ENCODE measurements around the gene ASCL3.

The ASCL3 gene

DNA sequence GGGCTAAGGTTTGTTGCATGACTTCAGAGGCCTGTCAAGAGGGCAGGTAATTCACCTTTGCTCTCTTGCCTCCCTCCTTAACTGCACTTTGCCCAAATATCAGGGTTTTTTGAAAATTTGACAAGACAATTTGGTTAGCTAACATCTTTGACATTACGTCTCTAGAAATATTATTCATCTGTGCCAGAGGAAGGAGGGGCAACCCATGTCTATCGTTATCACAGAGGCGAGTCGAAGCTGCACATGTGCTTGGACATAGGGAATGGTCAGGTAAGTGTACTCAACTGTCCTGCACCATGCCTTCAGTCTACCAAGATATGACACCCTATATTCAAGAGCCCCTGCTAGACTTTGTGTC lies 28.2 kb downstream of the ASCL3 start:
- Histone ChIP-seq H3K27me3 (replicated peaks; ENCODE audit: insufficient read depth, low read length) (no peaks in the 10 kb centered on the region), H3K4me2 (ENCODE audit: low read depth, low read length) (peak overlapping the region; percentile 79), H3F3A (ENCODE audit: insufficient read depth, low read length) (peaks cover 13% of the 10 kb centered on the region; the same call in 1 of the 2 replicates), H3K36me3 (replicated peaks; ENCODE audit: insufficient read depth, low read length) (no peaks in the 10 kb centered on the region), H3K9me2 (replicated peaks; ENCODE audit: insufficient read depth, low read length) (no peaks in the 10 kb centered on the region), H3K4me1 (ENCODE audit: low read length) (peaks cover 17% of the 10 kb centered on the region), H3K9ac (ENCODE audit: low read length) (no peak overlapping the region), H3K4me3 (ENCODE audit: low read length) (0 out of 2 replicates have a peak overlapping the region, but pooled peaks have one; percentile 47), H3K27ac (ENCODE audit: low read length) (no peak overlapping the region), H4K20me1 (ENCODE audit: insufficient read depth, low read length) (no peaks in the 10 kb centered on the region), H3K79me2 (ENCODE audit: low read length) (peaks cover 10% of the 10 kb centered on the region; the same call in 1 of the 2 replicates), H2AFZ (ENCODE audit: low read length) (peak overlapping the region; percentile 78; the same call in 1 of the 2 replicates), H3K9me3 (replicated peaks; ENCODE audit: insufficient read depth, low read length) (no peaks in the 10 kb centered on the region)
- TF ChIP-seq EZH2phosphoT487 (IDR thresholded peaks at IDR 0.05; ENCODE audit: low read length) (no peak), EZH2 (optimal IDR thresholded peaks at IDR 0.05; ENCODE audit: low read depth, low read length) (no peak)
- TF ChIP-seq, protein P1, sequence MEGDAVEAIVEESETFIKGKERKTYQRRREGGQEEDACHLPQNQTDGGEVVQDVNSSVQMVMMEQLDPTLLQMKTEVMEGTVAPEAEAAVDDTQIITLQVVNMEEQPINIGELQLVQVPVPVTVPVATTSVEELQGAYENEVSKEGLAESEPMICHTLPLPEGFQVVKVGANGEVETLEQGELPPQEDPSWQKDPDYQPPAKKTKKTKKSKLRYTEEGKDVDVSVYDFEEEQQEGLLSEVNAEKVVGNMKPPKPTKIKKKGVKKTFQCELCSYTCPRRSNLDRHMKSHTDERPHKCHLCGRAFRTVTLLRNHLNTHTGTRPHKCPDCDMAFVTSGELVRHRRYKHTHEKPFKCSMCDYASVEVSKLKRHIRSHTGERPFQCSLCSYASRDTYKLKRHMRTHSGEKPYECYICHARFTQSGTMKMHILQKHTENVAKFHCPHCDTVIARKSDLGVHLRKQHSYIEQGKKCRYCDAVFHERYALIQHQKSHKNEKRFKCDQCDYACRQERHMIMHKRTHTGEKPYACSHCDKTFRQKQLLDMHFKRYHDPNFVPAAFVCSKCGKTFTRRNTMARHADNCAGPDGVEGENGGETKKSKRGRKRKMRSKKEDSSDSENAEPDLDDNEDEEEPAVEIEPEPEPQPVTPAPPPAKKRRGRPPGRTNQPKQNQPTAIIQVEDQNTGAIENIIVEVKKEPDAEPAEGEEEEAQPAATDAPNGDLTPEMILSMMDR (IDR thresholded peaks at IDR 0.05; ENCODE audit: low read length) = no peak; the same call in 1 of the 2 replicates
- no peak for DNase-seq

DNA sequence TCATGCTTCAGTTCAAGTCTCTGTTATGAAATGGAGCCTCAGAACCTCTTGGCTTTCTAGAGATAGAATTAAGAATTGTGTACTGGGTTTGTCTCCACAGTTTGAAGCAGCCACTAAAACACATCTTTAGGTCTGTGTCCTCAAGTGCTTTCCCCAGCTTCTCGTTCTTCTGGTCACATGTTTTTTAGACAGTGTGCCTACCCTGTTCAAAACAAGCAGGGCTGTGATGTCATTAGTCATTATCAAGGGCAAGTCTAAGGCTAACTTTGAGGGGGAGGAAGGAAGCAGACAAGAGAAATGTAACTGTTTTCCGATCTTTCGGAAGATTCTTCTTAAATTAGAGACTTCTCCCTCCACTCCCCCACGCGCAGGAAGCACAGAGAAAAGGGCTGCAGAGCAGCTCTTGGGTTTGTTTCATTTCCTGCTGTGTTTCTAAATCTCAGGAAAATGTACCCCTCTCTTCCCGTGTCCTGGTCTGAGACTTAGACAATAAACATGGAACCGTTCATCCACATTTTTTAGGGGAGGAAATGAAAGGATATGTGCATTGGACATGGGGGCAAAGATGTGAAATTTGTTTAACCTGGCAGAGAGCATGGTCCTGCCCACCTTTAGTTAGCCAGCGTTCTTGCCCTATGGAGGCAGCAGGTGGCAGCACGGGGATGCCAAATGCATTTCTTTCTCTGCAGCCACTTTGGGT lies 28.7 kb downstream of the ASCL3 start:
- peaks cover 13% of the 10 kb centered on the region; the same call in 1 of the 2 replicates for H3F3A ChIP-seq (ENCODE audit: insufficient read depth, low read length)
- peaks cover 17% of the 10 kb centered on the region for H3K4me1 ChIP-seq (ENCODE audit: low read length)
- peak overlapping the region; percentile 33 for H3K9ac ChIP-seq (ENCODE audit: low read length)
- peak overlapping the region; percentile 78 for H2AFZ ChIP-seq (ENCODE audit: low read length)
- no peaks in the 10 kb centered on the region for H3K9me3 ChIP-seq (replicated peaks; ENCODE audit: insufficient read depth, low read length)
- H3K9me2 ChIP-seq (replicated peaks; ENCODE audit: insufficient read depth, low read length) = no peaks in the 10 kb centered on the region
- H4K20me1 ChIP-seq (ENCODE audit: insufficient read depth, low read length) = no peaks in the 10 kb centered on the region
- no peaks in the 10 kb centered on the region for H3K36me3 ChIP-seq (replicated peaks; ENCODE audit: insufficient read depth, low read length)
- no peaks in the 10 kb centered on the region for H3K27me3 ChIP-seq (replicated peaks; ENCODE audit: insufficient read depth, low read length)
- TF ChIP-seq EZH2phosphoT487 (IDR thresholded peaks at IDR 0.05; ENCODE audit: low read length) = no peak
- TF ChIP-seq, protein P1 (IDR thresholded peaks at IDR 0.05; ENCODE audit: low read length) = peak; percentile 89
- DNase-seq = peak; percentile 62
- H3K4me3 ChIP-seq (ENCODE audit: low read length) = peak overlapping the region; percentile 47
- peak overlapping the region; percentile 79 for H3K4me2 ChIP-seq (ENCODE audit: low read depth, low read length)
- peaks cover 10% of the 10 kb centered on the region; the same call in 1 of the 2 replicates for H3K79me2 ChIP-seq (ENCODE audit: low read length)
- H3K27ac ChIP-seq (ENCODE audit: low read length) = peak overlapping the region; percentile 52; the same call in 1 of the 2 replicates

DNA sequence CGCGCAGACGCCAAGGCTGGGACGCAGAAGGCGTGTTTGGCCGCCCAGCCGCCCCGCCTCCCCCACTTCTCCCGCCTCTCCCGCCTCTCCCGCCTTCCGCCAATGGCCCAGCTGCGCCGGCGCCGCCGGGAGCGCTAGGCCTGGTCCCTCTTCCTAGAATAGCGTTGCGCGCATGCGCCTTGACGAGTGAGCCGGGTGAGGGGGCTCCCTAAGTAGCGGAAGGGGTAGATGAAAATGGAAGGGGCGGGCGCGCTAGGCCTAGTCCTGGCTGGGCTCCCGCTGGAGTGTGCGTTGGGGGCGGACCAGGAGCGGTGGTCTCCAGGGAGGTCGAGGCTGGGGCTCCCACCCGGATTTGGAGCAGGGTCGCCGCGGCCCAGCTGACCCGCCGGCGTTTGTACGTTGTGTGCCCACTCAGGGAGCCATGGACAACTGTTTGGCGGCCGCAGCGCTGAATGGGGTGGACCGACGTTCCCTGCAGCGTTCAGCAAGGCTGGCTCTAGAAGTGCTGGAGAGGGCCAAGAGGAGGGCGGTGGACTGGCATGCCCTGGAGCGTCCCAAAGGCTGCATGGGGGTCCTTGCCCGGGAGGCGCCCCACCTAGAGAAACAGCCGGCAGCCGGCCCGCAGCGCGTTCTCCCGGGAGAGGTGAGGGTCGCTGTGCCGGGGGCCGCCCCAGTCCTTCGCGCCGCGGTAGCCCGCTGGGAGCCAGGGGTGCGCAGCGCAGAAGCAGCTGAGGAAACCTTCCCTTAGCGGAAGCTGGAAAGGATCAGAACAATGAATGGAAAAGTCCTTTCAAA lies 31.6 kb downstream of the ASCL3 start, which contains the start of gene AKIP1:
TSS of gene AKIP1 (plus strand) at position 161 of the 795 bp plus-strand sequence. CDS start at position 422, 261 bp downstream.
- DNase-seq = peak; percentile 88
- peaks cover 14% of the 10 kb centered on the region for H3K4me1 ChIP-seq (ENCODE audit: low read length)
- H3K9me3 ChIP-seq (replicated peaks; ENCODE audit: insufficient read depth, low read length) = no peaks in the 10 kb centered on the region
- no peaks in the 10 kb centered on the region for H3K9me2 ChIP-seq (replicated peaks; ENCODE audit: insufficient read depth, low read length)
- peak within 1 kb of the TSS; percentile 72 for H3K9ac ChIP-seq (ENCODE audit: low read length)
- H3K27me3 ChIP-seq (replicated peaks; ENCODE audit: insufficient read depth, low read length) = no peaks in the 10 kb centered on the region
- no peaks in the 10 kb centered on the region for H4K20me1 ChIP-seq (ENCODE audit: insufficient read depth, low read length)
- peak within 1 kb of the TSS; percentile 97 for H3K4me3 ChIP-seq (ENCODE audit: low read length)
- H2AFZ ChIP-seq (ENCODE audit: low read length) = peak within 1 kb of the TSS; percentile 100
- no peak within 1 kb of the TSS for H3K27ac ChIP-seq (ENCODE audit: low read length)
- peak within 1 kb of the TSS; percentile 95 for H3K4me2 ChIP-seq (ENCODE audit: low read depth, low read length)
- H3K36me3 ChIP-seq (replicated peaks; ENCODE audit: insufficient read depth, low read length) = no peaks in the 10 kb centered on the region
- peaks cover 13% of the 10 kb centered on the region; the same call in 1 of the 2 replicates for H3F3A ChIP-seq (ENCODE audit: insufficient read depth, low read length)
- no peak for TF ChIP-seq EZH2 (optimal IDR thresholded peaks at IDR 0.05; ENCODE audit: low read depth, low read length)
- TF ChIP-seq, protein P1 (IDR thresholded peaks at IDR 0.05; ENCODE audit: low read length) = no peak
- no peak for TF ChIP-seq EZH2phosphoT487 (IDR thresholded peaks at IDR 0.05; ENCODE audit: low read length)
- H3K79me2 ChIP-seq (ENCODE audit: low read length) = peaks cover 10% of the 10 kb centered on the region; the same call in 1 of the 2 replicates

All from MM.1S (cell line).